ENCODE measurements around the gene C16orf96. TPM values are rescaled to one million over a fixed set of nuclear protein-coding genes. Genes with fewer than 3 reads are reported as not detected.

C16orf96 gene
- total and polyA plus RNA-seq, 2 of the 8 experiments (the other 6 are each of a cell fraction or from before 2014, with no cell fraction given): 1.0 to 1.3 TPM

DNA sequence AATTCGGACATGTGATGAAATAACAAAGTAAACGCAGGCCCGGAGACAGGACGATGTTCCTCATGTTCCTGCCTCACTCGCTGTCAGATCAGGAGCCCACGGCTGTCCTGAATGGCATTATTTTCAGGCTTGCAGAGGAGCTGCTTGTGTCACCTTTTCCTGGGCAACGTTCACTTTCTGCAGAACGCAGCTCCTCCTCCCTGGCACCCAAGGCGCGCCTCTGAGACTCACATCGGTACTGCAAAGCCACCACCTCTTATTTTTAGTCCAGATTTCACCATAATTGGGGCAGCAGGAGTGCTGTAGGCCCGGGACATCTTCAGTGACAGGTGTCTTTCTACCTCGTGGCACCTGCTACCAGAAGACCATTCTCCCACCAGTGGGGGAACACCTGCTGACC, 8.0 kb upstream of the C16orf96 start (continued):
- TF ChIP-seq, protein P1, sequence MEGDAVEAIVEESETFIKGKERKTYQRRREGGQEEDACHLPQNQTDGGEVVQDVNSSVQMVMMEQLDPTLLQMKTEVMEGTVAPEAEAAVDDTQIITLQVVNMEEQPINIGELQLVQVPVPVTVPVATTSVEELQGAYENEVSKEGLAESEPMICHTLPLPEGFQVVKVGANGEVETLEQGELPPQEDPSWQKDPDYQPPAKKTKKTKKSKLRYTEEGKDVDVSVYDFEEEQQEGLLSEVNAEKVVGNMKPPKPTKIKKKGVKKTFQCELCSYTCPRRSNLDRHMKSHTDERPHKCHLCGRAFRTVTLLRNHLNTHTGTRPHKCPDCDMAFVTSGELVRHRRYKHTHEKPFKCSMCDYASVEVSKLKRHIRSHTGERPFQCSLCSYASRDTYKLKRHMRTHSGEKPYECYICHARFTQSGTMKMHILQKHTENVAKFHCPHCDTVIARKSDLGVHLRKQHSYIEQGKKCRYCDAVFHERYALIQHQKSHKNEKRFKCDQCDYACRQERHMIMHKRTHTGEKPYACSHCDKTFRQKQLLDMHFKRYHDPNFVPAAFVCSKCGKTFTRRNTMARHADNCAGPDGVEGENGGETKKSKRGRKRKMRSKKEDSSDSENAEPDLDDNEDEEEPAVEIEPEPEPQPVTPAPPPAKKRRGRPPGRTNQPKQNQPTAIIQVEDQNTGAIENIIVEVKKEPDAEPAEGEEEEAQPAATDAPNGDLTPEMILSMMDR (IDR thresholded peaks at IDR 0.05; ENCODE audit: control extremely low read depth in 1 of 3, insufficient read depth in 1 of 3, low read depth in 1 of 3, low read length in 3 of 3): no peak
- TF ChIP-seq EP300 (IDR thresholded peaks at IDR 0.05; ENCODE audit: borderline replicate concordance in 1 of 2, low read depth in 2 of 2, low read length in 2 of 2) (no peak), KDM5A (IDR thresholded peaks at IDR 0.05; ENCODE audit: low read length) (no peak), TBP (IDR thresholded peaks at IDR 0.05; ENCODE audit: low read depth, low read length) (no peak), CBX5 (IDR thresholded peaks at IDR 0.05; ENCODE audit: low read depth, low read length) (no peak), GABPA (IDR thresholded peaks at IDR 0.05; ENCODE audit: borderline replicate concordance, insufficient read depth, low read length) (no peak), CHD1 (IDR thresholded peaks at IDR 0.05; ENCODE audit: low read depth, low read length) (no peak), BACH1 (IDR thresholded peaks at IDR 0.05; ENCODE audit: low read length) (no peak)

Data from H1 (cell line).